Measurements from ENCODE around the gene ELMO1. TPM values are rescaled to one million over a fixed set of nuclear protein-coding genes. Genes with fewer than 3 reads are reported as not detected.

ELMO1 gene
- total RNA-seq, 2 donors from 2014 or later, result 66.0 to 72.2 TPM

DNA sequence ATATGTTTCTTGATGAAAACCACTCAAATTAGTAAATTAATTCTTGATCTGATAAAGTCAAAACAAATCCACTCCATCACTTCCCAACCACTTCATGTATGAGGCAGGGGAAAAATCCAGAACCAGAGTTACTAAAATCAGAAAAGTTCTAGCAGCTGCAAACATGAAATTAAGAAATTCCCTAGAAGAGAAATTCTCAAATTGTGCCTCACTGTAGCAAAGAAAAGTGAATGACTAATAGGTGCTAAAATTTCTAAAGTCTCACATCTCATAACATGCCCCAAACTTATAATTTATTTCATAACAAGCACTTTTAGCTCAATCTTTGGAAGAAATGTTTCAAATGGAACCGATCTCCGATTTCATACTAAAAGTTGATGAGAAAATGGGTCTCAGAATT, 379.3 kb downstream of the ELMO1 start:
- TF ChIP-seq, protein P1, sequence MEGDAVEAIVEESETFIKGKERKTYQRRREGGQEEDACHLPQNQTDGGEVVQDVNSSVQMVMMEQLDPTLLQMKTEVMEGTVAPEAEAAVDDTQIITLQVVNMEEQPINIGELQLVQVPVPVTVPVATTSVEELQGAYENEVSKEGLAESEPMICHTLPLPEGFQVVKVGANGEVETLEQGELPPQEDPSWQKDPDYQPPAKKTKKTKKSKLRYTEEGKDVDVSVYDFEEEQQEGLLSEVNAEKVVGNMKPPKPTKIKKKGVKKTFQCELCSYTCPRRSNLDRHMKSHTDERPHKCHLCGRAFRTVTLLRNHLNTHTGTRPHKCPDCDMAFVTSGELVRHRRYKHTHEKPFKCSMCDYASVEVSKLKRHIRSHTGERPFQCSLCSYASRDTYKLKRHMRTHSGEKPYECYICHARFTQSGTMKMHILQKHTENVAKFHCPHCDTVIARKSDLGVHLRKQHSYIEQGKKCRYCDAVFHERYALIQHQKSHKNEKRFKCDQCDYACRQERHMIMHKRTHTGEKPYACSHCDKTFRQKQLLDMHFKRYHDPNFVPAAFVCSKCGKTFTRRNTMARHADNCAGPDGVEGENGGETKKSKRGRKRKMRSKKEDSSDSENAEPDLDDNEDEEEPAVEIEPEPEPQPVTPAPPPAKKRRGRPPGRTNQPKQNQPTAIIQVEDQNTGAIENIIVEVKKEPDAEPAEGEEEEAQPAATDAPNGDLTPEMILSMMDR (IDR thresholded peaks at IDR 0.05), result no peak
- H3K4me3 ChIP-seq, result no peak overlapping the region
- H3K27ac ChIP-seq, result no peak overlapping the region
- ATAC-seq (ENCODE audit: insufficient number of reproducible peaks, low FRiP score, low read depth) (no peak), DNase-seq (ENCODE audit: low spot score) (no peak)
- H3K4me1 ChIP-seq (ENCODE audit: control insufficient read depth in 1 of 2, low read depth in 2 of 2), result no peaks in the 10 kb centered on the region
- no peaks in the 10 kb centered on the region for H3K27me3 ChIP-seq (replicated peaks; ENCODE audit: insufficient read depth)
- H3K9me3 ChIP-seq, result no peaks in the 10 kb centered on the region
- H3K36me3 ChIP-seq, result no peaks in the 10 kb centered on the region

DNA sequence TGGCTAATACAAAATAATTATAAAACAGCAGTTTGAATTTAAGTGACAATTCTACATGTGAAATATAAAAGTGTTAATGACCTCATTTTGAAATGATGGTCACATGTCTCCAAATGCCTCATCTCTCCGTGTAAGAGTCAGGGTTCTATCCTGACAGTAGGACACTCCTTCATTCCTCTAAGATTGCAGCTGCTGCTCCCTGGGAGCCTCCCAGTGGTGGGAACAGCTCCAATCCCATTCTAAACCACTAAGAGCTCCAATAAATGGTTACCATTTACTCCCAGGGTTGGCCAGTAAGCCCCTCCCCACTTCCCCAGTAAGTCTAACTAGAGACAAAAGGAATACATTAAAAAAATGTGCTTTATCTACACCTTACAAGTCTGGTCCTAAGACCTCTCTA, 379.8 kb downstream of the ELMO1 start:
- no peaks in the 10 kb centered on the region for H3K27me3 ChIP-seq (replicated peaks; ENCODE audit: insufficient read depth)
- H3K4me1 ChIP-seq (ENCODE audit: control insufficient read depth in 1 of 2, low read depth in 2 of 2), result no peaks in the 10 kb centered on the region
- no peaks in the 10 kb centered on the region for H3K9me3 ChIP-seq
- H3K36me3 ChIP-seq, result no peaks in the 10 kb centered on the region
- no peak overlapping the region for H3K27ac ChIP-seq
- TF ChIP-seq, protein P1 (IDR thresholded peaks at IDR 0.05), result no peak
- H3K4me3 ChIP-seq, result no peak overlapping the region
- ATAC-seq (ENCODE audit: insufficient number of reproducible peaks, low FRiP score, low read depth), result no peak
- DNase-seq (ENCODE audit: low spot score), result no peak

DNA sequence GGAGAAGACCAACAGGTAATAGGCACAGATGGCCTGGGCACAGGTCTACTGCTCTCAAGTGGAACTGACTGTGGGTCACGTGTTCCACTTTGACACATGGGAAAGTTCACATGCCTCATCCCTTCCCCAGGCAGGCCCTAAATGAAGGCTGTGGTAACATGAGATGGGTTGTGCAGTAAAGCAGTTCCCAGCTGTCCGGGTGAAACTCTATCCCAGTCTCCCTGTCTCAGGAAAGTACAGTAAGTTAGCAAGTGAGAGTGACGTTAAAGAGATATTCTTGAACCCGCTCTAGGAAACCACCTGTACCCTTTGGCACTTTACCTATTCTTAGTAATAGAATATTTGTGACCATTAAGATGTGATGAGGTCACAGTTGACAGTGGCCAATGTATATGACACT, 380.6 kb downstream of the ELMO1 start:
- no peaks in the 10 kb centered on the region for H3K36me3 ChIP-seq
- TF ChIP-seq, protein P1 (IDR thresholded peaks at IDR 0.05), result no peak
- H3K4me1 ChIP-seq (ENCODE audit: control insufficient read depth in 1 of 2, low read depth in 2 of 2), result no peaks in the 10 kb centered on the region
- H3K27ac ChIP-seq, result no peak overlapping the region
- ATAC-seq (ENCODE audit: insufficient number of reproducible peaks, low FRiP score, low read depth) (no peak), DNase-seq (ENCODE audit: low spot score) (no peak)
- H3K4me3 ChIP-seq, result no peak overlapping the region
- no peaks in the 10 kb centered on the region for H3K27me3 ChIP-seq (replicated peaks; ENCODE audit: insufficient read depth)
- H3K9me3 ChIP-seq, result no peaks in the 10 kb centered on the region

DNA sequence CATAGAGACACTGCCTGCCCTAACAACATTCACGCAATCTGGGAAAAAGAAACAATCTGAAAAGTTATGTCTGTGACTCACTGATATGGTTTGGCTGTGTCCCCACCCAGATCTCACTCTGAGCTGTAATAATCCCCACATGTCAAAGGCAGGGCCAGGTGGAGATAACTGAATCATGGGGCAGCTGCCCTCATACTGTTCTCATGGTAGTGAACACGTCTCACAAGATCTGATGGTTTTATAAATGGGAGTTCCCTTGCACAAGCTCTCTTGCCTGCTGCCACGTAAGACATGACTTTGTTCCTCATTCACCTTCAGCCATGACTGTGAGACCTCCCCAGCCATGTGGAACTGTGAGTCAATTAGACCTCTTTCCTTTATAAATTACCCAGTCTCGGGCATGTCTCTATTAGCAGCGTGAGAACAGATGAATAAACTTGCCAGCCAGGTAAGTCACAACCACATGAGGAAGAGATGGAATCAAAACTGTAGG, 382.8 kb downstream of the ELMO1 start:
- Histone ChIP-seq H3K4me1 (ENCODE audit: control insufficient read depth in 1 of 2, low read depth in 2 of 2) (no peaks in the 10 kb centered on the region), H3K9me3 (no peaks in the 10 kb centered on the region), H3K36me3 (no peaks in the 10 kb centered on the region), H3K4me3 (no peak overlapping the region), H3K27ac (no peak overlapping the region), H3K27me3 (replicated peaks; ENCODE audit: insufficient read depth) (no peaks in the 10 kb centered on the region)
- TF ChIP-seq, protein P1 (IDR thresholded peaks at IDR 0.05), result no peak
- ATAC-seq (ENCODE audit: insufficient number of reproducible peaks, low FRiP score, low read depth), result no peak
- DNase-seq (ENCODE audit: low spot score), result no peak

DNA sequence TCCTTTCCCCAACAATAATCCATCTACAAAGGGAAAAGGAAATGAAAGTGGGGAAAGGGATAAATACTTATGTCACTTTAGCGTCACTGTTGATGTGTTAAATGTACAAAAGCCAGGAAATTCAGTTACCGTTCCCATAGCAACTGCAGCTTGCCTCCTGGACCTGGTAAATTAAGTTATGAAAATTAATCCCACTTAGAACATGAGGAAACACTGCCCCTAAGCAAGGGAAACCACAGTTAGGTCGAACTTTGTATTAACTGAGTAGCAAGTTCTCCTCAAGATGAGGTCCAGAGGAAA, 386.2 kb downstream of the ELMO1 start:
- peaks cover 5 to 15% of the 10 kb centered on the region in 2 donors for H3K4me1 ChIP-seq (ENCODE audit: control insufficient read depth in 1 of 2, low read depth in 2 of 2)
- DNase-seq (ENCODE audit: low spot score) (no peak), ATAC-seq (ENCODE audit: insufficient number of reproducible peaks, low FRiP score, low read depth) (no peak)
- TF ChIP-seq, protein P1 (IDR thresholded peaks at IDR 0.05), result no peak
- no peak overlapping the region for H3K27ac ChIP-seq
- no peaks in the 10 kb centered on the region for H3K27me3 ChIP-seq (replicated peaks; ENCODE audit: insufficient read depth)
- H3K9me3 ChIP-seq, result no peaks in the 10 kb centered on the region
- no peaks in the 10 kb centered on the region for H3K36me3 ChIP-seq
- H3K4me3 ChIP-seq, result no peak overlapping the region

All from thoracic aorta (tissue), 2 donors.